ENCODE measurements around the gene ITFG2. TPM values are rescaled to one million over a fixed set of nuclear protein-coding genes. Genes with fewer than 3 reads are reported as not detected.

The ITFG2 gene
- total RNA-seq, 1 experiment from 2014 or later, result 41.3 TPM

DNA sequence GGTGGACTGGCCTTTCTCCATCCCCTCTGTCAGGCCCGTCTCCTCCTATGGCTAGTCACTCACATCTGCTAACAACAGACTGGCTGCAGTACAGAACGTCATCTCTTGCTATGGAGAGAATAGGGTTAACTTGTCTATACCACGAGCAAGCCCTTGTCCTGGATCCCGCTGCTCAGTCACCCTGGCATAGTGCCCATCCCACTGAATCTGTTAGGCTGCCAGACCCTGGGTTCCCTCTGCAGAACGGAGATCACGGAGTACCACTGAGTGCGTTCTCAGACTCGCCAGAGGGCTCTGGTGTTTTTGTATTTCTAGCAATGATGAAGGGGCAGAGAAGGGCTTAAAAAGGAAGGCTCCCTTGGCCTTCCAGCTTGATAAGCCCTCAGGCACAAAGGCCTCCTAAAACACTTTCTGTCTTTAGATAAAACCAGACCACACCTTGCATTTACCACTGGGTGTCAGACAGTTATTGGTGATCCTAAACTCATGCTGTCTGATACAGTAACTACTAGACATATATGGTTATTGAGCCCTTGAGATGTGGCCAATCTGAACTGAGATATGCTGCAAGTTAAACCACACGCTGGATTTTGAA, 28.7 kb downstream of the ITFG2 start:
- Histone ChIP-seq H3K79me2 (ENCODE audit: low read depth) (no peaks in the 10 kb centered on the region), H3K27me3 (ENCODE audit: insufficient read depth, low read depth) (no peaks in the 10 kb centered on the region), H2AFZ (no peak overlapping the region), H3F3A (ENCODE audit: insufficient read depth, low read depth) (peaks cover 1% of the 10 kb centered on the region; the same call in 1 of the 2 replicates), H3K9me3 (ENCODE audit: insufficient read depth, low read depth) (no peaks in the 10 kb centered on the region), H3K9me2 (ENCODE audit: insufficient read depth) (no peaks in the 10 kb centered on the region), H3K4me3 (no peak overlapping the region), H4K20me1 (ENCODE audit: insufficient read depth) (no peaks in the 10 kb centered on the region), H3K36me3 (ENCODE audit: low read depth) (no peaks in the 10 kb centered on the region), H3K4me1 (replicated peaks; ENCODE audit: insufficient read depth) (no peaks in the 10 kb centered on the region), H3K4me2 (no peak overlapping the region), H3K27ac (no peak overlapping the region)
- no peak for TF ChIP-seq EZH2 (IDR thresholded peaks at IDR 0.05; ENCODE audit: low read depth)
- TF ChIP-seq, protein P1, sequence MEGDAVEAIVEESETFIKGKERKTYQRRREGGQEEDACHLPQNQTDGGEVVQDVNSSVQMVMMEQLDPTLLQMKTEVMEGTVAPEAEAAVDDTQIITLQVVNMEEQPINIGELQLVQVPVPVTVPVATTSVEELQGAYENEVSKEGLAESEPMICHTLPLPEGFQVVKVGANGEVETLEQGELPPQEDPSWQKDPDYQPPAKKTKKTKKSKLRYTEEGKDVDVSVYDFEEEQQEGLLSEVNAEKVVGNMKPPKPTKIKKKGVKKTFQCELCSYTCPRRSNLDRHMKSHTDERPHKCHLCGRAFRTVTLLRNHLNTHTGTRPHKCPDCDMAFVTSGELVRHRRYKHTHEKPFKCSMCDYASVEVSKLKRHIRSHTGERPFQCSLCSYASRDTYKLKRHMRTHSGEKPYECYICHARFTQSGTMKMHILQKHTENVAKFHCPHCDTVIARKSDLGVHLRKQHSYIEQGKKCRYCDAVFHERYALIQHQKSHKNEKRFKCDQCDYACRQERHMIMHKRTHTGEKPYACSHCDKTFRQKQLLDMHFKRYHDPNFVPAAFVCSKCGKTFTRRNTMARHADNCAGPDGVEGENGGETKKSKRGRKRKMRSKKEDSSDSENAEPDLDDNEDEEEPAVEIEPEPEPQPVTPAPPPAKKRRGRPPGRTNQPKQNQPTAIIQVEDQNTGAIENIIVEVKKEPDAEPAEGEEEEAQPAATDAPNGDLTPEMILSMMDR (conservative IDR thresholded peaks at IDR 0.05), result no peak
- BruUV-seq (replicated peaks), result no TSS peak
- ChIA-PET POLR2A (ENCODE audit: unreplicated experiment) (no interaction called here), CTCF (no interaction called here)
- DNase-seq, result no peak
- intact Hi-C loops (cut with micrococcal nuclease; ENCODE audit: unreplicated experiment), result no loop called here

DNA sequence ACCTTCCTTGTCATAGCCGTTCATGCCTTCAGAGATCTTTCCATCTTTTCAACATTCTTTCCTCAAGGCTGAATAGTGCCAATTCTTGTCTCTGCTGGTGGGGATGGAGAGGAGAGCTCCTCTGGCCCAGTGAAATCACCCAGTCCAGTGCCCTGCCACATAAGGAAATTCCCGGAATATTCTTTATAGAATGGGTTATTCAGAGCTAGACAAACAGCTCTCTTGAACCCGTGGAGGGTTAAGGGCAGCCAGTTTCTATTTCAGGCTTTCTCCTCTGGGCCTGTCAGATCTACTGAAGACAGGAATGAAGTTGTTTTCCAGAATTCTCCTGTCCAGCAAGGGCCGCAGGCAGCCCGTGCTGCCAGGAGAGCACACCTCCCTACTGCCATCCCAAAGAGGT, 30.5 kb downstream of the ITFG2 start:
- Histone ChIP-seq H4K20me1 (ENCODE audit: insufficient read depth) (no peaks in the 10 kb centered on the region), H3K27me3 (ENCODE audit: insufficient read depth, low read depth) (no peaks in the 10 kb centered on the region), H3K4me2 (no peak overlapping the region), H3K4me1 (replicated peaks; ENCODE audit: insufficient read depth) (no peaks in the 10 kb centered on the region), H3F3A (ENCODE audit: insufficient read depth, low read depth) (no peaks in the 10 kb centered on the region; the same call in 1 of the 2 replicates), H3K36me3 (ENCODE audit: low read depth) (no peaks in the 10 kb centered on the region), H3K27ac (no peak overlapping the region), H3K9me3 (ENCODE audit: insufficient read depth, low read depth) (no peaks in the 10 kb centered on the region), H3K79me2 (ENCODE audit: low read depth) (no peaks in the 10 kb centered on the region), H3K9me2 (ENCODE audit: insufficient read depth) (no peaks in the 10 kb centered on the region), H2AFZ (no peak overlapping the region), H3K4me3 (no peak overlapping the region)
- no TSS peak for BruUV-seq (replicated peaks)
- no peak for TF ChIP-seq EZH2 (IDR thresholded peaks at IDR 0.05; ENCODE audit: low read depth)
- TF ChIP-seq, protein P1 (conservative IDR thresholded peaks at IDR 0.05), result no peak
- DNase-seq, result no peak
- CTCF ChIA-PET, result interaction anchor here (1.5 kb wide), 1 partner anchor 11 kb away, joined by 4 read pairs; no protein-coding TSS in a partner anchor
- intact Hi-C loops (cut with micrococcal nuclease; ENCODE audit: unreplicated experiment), result no loop called here
- POLR2A ChIA-PET (ENCODE audit: unreplicated experiment), result no interaction called here

DNA sequence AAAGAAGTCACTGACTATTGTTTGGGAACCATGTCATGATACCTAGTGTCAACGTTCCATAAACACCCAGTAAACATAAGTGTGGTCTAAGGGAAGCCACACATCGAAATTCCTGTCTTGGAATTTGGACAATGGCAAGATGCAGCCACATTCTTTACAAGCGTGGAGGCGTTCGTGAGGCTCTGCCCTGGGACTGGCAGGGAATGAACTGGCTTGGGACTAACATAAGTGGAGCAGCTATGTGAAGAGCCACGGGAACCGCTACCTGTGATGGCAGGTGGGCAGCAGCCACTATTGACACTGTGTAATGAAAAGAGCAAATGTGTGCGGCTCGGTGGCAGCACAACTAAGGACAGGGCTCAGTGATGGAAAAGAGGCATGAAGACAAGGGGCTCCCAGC, 32.3 kb downstream of the ITFG2 start:
- DNase-seq, result no peak
- Histone ChIP-seq H3K79me2 (ENCODE audit: low read depth) (no peaks in the 10 kb centered on the region), H3K27ac (no peak overlapping the region), H3K9me3 (ENCODE audit: insufficient read depth, low read depth) (no peaks in the 10 kb centered on the region), H3K4me2 (no peak overlapping the region), H3K4me1 (replicated peaks; ENCODE audit: insufficient read depth) (no peaks in the 10 kb centered on the region), H4K20me1 (ENCODE audit: insufficient read depth) (no peaks in the 10 kb centered on the region), H3K4me3 (no peak overlapping the region), H2AFZ (no peak overlapping the region), H3K36me3 (ENCODE audit: low read depth) (no peaks in the 10 kb centered on the region), H3K9me2 (ENCODE audit: insufficient read depth) (no peaks in the 10 kb centered on the region), H3K27me3 (ENCODE audit: insufficient read depth, low read depth) (no peaks in the 10 kb centered on the region), H3F3A (ENCODE audit: insufficient read depth, low read depth) (no peaks in the 10 kb centered on the region; the same call in 1 of the 2 replicates)
- intact Hi-C loops (cut with micrococcal nuclease; ENCODE audit: unreplicated experiment), result no loop called here
- ChIA-PET CTCF (interaction anchor here (0.6 kb wide), 1 partner anchor 478 kb away, joined by 3 read pairs; no protein-coding TSS in a partner anchor), POLR2A (ENCODE audit: unreplicated experiment) (interaction anchor here (0.6 kb wide), 1 partner anchor 18 kb away, joined by 3 read pairs; no protein-coding TSS in a partner anchor)
- no peak for TF ChIP-seq EZH2 (IDR thresholded peaks at IDR 0.05; ENCODE audit: low read depth)
- TF ChIP-seq, protein P1 (conservative IDR thresholded peaks at IDR 0.05), result no peak
- BruUV-seq (replicated peaks), result no TSS peak
